Stimulated activated CD8-positive, alpha-beta memory T cell treated with anti-CD3 and anti-CD28 coated beads, Interleukin-7, amount 100 ng/mL, for 4 hours (primary cell): ENCODE results near the gene NHERF2.
"Not testable (repeated sequence)": the region's sequence is repeated elsewhere in the genome, so short reads cannot be mapped to it uniquely, and the experiment has no call there.

Experiments
- DNase-seq, 2 donors: peaks; one replicate each; pipeline ENCODE4 v3.0.0-alpha.2; 2020; ENCODE audit warnings: low read depth in 2 of 2

NHERF2 gene

DNA sequence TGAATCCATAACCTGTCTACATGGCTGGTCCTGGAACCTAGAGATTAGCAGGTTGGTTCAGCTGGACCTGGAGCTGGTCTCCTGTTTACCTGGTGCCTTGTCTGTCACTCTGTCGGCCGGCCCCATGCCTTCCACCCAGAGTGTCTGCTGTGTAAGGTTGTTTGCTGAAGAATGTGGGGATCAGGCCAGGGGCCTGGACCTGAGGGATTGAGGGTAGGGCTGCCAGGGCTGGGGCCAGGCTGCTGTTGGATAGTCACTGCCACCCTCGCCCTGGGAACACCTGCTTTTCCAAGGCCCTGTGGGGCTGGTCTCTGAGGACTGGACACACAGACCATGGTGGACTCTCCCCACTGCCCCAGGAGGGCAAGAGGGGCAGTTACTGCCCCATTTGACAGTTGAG, 1.4 kb downstream of the NHERF2 start:
- no peak for DNase-seq

DNA sequence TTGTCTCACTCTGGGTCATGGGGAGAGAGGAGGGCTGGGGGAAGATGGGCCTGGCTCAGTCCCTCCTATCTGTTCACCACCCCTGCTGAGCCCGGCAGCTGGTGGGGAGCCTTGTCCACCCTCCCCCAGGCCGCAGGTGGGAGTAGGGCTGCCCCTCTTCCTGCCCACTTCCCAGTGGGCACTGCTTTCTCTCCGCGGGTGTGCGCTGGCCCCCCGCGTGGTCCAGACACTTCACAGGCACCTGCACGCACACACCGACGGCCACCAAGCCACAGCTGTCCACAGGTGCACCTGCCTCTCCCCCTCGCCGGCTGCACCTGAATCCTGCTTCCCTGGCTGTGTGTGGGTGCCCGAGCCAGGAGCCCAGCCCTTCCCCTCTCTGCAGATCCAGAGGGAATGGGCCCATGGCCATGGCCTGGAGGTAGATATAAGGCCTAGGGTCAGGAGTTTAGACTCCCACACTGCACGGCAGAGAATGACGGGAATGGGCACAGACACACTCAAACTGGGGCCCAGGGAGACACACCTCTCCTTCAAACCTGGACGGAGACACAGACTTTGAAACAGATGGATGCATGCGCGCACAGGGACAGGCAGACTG, 2.0 kb downstream of the NHERF2 start:
- DNase-seq, result no peak

DNA sequence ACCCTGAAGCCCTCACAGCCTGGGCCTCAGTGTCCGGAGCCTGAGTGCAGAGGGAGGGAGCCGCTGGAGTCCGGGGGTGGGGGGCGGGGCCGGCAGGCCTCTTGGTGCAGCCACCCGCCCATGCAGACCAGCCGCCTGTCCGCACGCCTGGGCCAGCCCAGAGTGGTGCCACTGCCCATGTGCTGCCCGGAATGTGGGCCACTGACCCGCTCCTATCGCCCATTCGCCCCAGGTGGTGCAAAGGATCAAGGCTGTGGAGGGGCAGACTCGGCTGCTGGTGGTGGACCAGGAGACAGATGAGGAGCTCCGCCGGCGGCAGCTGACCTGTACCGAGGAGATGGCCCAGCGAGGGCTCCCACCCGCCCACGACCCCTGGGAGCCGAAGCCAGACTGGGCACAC, 2.6 kb downstream of the NHERF2 start:
- no peak for DNase-seq

DNA sequence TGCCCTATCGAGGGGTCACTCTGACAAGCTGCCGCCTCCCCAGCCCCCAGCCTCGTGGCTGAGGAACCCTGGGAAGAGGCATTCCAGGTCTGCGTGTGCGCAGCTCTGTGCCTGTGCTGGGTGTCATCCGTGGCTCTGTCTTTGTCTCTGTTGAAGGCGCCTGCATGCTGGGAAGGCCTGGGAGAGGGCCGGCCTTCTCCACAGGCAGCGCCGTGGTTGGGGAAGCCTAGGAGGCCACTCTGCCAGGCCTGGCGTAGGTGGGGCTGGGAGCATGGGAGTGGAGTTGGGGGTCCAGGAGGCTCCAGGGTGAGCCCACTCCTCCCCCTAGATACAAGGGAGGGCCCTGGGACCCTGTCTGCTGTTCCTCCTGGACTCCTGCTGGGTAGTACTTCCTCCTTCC, 3.3 kb downstream of the NHERF2 start:
- no peak for DNase-seq

DNA sequence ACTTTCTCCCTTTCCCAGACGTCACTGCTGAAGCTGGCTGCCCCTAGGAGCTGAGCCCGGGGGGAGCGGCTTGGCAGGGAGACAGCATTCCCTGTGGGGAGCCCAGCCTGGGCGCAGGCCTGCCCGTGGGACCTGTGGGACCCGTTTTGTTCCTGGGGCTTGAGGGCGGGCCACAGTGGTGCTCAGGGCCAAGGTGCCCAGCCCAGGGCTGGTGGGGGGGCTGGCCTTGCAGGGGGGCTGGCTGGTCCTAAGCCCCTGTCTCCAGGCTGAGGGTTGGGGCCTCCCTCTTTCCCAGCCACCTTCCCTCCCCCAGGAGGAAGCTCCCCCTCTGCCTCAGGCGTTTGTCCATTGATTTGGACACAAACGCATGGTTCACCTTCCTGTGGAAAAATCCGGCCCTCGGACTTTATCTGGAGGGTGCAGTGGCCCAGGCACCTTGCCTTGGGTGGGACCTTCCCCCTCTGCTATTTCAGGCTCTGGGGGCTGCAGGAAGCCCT, 4.4 kb downstream of the NHERF2 start:
- no peak for DNase-seq

DNA sequence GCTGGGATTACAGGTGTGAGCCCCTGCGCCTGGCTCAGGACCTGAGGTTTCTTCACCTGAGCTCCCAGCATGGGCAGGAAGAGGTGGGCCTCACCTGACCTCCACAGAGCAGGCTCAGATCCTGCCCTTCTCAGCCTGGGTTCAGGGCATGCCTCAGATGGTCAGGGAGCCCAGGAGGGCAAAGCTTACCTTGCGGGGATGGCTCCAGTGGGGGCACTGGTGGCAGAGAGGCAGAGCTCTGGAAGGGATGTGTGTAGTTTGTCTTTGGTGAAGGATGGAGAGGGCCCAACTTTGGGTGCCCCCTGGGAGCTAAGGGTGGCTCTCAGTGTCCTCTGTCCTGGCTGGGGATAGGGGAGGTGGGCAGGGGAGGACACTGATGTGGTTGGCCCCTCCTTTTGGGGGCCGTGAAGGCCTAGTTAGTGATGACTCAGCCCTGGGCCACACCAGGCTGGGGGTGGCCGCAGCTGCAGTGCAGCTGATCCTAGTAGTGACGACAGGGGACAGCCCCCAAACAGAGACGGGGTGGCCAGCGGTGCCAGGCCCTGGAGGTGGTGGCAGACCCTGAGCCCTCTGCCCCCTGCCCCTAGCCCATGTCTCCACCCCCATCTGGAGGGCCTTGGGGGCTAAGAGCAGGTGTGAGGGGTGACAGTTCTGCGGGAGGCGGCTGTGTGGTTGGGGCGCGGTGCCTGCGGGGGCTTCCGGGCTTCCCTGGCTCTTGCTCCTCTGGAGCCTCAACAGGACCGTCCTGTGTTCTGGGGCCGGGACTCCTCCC, 5.8 kb downstream of the NHERF2 start:
- DNase-seq, result no peak

DNA sequence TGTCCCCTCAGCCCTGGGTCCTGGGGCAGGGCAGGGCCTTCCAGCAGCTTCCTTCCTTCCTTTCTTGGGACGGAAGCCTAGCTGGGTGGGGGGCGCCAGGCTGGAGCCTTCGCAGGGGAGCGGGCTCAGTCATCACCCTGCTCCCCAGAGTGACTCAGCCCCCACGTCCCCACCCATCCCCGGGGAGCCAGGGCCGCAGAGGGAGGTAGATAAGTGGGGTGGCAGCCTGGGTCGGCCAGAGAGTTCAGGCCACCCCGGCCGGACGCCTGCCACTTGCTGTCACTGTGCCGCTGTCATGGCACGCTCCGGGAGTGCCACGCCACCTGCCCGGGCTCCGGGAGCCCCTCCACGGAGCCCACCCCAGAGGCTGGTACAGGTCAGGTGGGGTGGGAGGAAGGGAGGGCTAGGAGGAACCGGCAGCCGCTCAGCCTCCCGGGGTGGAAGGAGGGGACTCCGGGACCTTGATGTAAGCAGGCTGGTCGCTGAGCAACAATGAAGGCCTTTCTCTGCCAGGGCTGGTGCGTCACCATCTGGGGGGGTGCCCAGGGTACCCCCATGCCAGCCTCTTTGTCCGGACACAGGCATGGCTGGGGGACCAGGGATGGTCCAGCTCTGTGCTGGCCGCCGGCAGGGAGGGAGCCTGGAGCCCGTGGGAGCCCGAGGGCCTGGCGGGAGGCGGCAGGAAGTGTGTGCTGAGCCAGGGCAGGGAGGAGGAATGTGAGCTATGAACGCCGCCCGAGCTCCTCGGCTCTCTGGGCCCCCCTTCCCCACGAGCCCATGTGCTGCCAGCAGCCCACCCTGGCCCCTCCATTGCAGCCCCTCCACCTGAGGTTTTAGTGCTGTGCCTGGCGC, 6.6 kb downstream of the NHERF2 start:
- DNase-seq, result no peak

DNA sequence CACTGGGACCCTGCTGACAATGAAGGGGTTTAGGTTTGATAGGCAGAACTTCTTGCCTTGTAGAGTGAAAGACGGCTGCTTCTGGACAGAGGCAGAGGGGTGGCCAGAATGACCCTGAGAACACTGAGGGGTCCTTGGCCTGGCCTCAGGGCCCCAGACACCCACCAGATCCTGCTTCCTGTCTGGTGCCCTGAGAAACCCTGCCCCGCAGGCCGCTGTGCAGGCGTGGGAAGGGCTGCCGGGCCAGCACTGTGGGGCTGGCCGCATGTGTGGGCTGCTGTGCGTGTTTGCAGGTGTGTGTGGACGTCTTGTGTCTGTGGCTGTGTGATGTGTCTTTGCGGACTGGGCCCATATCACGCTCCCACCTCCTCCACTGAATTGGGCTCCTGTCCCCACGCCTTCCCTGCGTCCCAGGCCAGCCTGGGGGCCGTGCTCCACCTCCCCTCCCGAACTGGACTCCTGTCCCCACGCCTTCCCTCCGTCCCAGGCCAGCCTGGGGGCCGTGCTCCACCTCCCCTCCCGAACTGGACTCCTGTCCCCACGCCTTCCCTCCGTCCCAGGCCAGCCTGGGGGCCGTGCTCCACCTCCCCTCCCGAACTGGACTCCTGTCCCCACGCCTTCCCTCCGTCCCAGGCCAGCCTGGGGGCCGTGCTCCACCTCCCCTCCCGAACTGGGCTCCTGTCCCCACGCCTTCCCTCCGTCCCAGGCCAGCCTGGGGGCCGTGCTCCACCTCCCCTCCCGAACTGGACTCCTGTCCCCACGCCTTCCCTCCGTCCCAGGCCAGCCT, 7.4 kb downstream of the NHERF2 start:
- DNase-seq, result not testable (repeated sequence)

DNA sequence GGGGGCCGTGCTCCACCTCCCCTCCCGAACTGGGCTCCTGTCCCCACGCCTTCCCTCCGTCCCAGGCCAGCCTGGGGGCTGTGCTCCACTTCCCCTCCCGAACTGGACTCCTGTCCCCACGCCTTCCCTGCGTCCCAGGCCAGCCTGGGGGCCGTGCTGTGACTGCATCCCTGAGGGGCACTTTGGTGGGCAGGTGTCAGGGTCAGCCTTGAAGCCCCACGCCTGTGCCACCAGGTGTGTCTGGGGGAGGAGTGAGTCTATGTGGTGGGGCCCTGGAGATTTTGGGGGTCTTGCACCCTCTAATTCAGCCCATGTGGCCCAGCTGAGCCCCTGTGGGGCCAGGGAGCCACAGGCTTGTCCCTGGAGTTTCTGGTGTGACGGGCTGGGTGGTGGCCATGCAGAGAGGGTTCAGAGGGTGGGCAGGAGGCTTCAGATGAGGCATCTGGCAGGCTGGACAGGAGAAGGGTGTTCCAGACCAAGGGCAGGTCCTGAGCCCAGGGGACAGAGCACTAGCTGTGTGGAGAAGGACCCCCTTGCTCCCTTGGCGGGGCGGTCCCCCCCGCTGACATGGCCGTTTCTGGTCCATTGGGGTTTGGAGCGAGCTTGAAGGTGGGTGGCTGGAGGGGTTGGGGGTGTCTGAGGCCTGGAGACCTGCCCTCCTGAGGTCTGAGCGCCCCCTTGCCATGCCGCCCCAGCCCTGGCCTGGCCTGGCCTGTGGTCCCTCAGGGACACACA, 8.2 kb downstream of the NHERF2 start:
- no peak for DNase-seq

DNA sequence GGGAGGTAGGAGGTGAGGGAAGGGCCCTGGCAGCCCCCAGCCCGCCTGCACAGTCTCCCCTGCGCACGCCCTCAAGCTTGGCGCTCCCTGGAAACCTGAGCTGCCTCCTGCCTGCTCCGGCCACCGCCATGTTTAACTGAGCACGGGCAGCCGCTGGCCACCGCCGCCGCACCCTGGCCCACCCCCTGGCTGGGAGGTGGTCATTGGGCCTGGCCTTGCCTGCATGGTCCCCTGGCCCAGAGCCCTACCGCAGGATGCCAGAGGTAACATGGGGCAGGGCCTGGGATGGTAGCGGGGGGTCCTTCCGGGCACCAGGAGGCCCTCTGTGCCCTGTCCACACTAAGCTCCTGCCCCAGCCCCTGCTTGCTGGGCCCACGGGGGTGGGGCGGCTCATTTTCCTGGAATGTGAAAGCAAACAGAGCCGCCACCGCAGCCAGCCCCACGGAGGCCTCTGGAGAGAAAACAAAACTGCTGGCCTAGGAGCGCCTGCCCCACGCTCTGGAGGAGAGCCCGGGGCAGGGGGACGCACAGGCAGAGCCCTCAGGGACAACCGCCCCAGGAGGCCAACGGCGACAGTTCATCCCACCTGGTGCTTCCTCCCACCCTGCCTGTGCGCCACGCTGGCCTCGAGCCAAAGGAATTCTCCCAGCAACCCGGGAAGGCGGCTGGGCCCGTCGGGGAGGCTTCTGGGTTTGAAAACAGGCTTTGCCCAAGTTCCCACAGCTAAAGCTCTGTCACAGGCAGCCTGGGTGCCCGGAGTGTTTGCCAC, 8.9 kb downstream of the NHERF2 start:
- DNase-seq, result no peak

DNA sequence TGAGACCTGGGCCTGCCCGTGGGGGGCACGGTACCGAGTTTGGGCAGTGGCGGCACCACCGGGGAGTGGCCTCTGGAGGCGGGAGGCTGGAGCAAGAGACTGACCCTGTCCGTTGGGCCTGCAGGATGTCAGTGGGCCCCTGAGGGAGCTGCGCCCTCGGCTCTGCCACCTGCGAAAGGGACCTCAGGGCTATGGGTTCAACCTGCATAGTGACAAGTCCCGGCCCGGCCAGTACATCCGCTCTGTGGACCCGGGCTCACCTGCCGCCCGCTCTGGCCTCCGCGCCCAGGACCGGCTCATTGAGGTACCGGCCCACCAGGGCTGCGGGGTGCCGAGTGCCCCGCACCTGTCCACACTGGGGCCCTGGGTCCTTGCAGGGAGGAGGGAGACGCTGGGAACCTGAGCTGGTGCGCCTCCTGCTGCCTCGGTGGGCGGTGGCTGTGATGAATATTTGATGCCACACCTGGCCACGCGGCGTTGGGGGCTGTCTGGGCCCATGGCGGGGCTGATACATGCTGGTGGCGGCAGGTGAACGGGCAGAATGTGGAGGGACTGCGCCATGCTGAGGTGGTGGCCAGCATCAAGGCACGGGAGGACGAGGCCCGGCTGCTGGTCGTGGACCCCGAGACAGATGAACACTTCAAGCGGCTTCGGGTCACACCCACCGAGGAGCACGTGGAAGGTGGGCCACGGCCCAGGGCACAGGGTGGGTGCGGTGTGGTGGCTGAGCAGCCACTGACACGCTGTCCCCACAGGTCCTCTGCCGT, 9.7 kb downstream of the NHERF2 start:
- no peak for DNase-seq

DNA sequence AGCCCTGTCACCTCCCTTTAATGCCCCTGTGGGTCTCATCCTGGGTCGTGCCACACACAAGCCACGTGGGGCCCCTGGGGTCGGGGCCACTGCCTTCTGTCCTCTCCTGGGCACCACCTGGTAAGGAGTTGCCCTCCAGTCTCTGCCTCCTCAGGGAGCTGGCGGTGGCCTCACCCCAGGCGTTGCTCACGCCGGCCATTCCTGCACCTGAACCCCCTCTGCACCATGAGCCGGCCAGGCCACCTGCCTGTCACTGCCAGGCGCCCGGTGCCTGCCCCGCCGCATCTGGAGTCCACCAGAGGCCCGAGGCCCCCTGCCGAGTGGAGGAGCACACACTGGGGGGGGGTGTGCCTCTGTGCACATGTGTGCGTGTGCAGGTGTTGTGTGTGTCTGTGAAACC, 10.4 kb downstream of the NHERF2 start:
- no peak for DNase-seq

DNA sequence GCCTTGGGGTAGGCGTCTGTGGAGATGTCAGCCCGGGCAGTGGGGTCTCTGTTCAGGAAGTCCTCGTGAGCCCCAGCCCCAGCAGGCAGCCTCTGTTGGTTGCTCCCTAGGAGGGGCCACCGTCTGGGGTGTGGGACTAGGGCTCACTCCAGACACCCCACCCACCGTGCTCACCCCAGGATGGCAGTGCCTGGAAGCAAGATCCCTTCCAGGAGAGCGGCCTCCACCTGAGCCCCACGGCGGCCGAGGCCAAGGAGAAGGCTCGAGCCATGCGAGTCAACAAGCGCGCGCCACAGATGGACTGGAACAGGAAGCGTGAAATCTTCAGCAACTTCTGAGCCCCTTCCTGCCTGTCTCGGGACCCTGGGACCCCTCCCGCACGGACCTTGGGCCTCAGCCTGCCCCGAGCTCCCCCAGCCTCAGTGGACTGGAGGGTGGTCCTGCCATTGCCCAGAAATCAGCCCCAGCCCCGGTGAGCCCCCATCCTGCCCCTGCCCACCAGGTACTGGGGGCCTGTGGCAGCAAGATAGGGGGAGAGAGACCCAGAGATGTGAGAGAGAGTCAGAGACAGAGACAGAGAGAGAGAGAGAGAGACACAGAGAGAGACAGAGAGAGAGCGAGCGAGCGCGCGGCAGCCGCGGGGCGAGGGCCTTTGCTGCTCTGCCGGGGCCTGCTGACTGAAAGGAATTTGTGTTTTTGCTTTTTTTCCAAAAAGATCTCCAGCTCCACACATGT, 11.1 kb downstream of the NHERF2 start:
- no peak for DNase-seq

DNA sequence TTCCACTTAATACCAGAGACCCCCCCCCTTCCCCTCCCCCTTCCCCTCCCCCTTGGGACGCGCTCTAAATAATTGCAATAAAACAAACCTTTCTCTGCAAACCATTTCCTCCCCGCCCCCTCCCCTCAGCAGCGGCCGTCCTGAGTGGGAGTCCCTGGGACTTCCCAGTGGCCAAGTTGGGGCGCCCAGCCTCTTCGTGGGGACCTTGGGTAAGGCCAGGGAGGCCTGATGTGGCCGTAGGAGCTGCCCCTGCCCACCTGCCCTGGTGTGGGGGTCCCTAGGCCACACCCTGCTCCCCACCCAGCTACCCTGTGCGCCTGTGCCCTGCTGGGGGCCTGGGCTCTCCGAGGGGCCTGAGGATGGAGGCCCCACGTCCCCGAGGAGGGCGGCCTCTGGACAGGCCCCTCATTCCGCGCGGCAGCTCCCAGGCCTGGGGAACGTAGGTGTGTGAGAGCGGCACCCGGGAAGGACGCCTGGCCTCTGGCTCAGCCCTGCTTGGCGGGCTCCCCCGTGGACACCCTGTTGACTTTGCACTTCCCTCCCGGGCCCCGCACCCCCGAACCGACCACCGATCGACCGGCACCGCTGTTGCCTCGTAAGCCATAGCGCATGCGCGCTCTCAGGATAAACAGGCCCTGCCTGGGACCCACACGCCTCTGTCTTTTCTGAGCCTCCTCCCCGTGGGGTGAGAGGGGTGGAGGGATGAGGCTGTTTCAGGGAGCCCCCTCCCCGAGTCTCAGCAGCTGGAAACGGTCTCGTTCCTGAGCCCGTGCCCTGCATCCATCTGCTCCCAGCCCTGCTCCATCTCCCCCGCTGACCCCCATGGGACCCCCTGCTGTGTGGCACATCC, 11.9 kb downstream of the NHERF2 start:
- DNase-seq, result no peak

DNA sequence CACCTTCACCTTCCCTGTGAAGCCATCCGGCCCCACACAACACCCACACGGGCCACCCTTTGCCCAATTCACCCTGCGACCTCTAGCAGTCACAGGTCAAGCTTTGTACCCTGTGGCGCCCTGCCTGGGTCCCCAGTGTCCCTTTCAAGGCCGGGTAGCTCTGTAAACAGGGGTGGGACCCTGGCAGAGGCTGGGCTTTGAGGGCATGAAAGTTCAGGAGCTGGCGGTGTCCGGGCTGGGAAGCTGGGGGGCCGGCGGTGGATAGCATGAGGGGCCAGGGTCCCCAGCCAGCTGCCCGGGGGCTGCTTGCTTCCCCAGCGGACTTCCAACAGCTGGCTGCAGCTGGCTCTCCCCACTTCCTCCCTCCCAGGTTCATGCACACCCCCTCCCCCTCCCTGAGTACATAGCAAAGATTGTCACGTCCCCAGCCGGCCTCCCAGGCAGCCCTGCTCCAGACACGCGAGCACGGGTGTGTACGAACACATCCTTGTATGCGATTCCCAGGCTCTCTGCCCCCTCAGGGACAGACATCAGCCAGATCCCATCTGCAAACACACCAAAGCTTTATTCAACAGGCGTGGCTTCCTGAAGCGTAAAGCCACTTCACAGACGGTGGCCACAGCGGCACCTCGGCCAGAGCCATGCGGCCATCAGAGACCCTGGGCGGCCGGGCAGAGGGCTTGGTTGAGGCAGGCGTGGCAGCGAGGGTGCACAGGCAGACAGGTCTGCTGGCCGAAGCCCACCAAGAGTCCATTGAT, 12.8 kb downstream of the NHERF2 start:
- DNase-seq, result no peak

DNA sequence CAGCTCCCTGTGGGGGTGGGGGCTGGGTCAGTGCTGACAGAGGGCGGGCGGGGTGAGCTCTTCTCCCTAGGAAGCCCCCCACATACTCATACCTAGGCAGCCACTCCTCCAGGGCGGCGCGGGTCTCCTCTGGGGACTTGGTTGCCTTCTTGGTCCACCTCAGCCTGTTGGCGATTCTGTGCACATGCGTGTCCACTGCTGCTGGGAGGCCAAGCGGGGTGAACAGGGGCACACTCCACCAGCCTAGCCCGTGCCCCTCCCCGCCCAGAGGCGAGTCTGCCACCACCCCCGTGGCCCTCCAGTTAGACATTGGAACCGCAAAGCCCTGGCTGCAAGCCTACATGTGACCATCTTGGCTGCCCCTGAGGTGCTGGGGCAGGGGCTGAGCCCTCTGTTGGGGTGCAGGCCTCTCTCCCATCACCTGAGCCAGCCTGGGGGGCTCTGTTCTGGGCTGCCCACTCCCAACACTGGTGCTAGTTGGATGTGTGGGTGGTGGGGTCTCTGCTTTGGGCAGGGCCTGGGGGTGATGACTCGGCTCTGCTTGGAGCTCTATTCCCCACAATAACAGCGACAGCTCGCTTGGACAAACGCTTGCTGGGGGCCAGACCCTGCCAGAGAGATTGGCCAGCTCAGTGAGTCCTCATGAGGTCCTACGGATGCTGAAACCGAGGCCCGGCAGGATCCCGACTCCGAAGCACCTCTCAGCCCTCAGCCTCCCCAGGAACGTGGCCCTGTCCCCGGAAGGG, 13.5 kb downstream of the NHERF2 start:
- DNase-seq, result no peak
